Tibial nerve (tissue), 4 donors: ENCODE measurements around the gene ALDH3B1. TPM values are rescaled to one million over a fixed set of nuclear protein-coding genes. Genes with fewer than 3 reads are reported as not detected.

Experiments
- DNase-seq, 2 donors: peaks; one replicate each; pipeline ENCODE4 v3.0.0-alpha.2; 2019; ENCODE audit warnings: low spot score in 2 of 2
- H3K27ac ChIP-seq, 4 donors: fragments of 200-600 bp; sonication (generic) in 3 of 4; one replicate each; pipeline ENCODE4 v1.5.1; 2017 to 2019; ENCODE audit warnings: mild to moderate bottlenecking in 1 of 4
- H3K27me3 ChIP-seq, 2 donors: fragments of 200-600 bp; sonication (generic) in 1 of 2; one replicate each; pipeline versions ENCODE4 v1.5.1 to v1.6.0; 2017 to 2019
- H3K36me3 ChIP-seq, 3 donors: fragments of 200-600 bp; sonication (generic); one replicate each; pipeline ENCODE4 v1.5.1; 2018 to 2019
- H3K4me1 ChIP-seq, 4 donors: fragments of 200-600 bp; sonication (generic) in 3 of 4; one replicate each; pipeline ENCODE4 v1.5.1; 2017 to 2019
- H3K4me3 ChIP-seq, 4 donors: fragments of 200-600 bp; sonication (generic) in 3 of 4; one replicate each; pipeline ENCODE4 v1.5.1; 2017 to 2019; ENCODE audit warnings: mild to moderate bottlenecking in 1 of 4, moderate library complexity in 1 of 4
- H3K9me3 ChIP-seq, 4 donors: fragments of 200-600 bp; sonication (generic) in 3 of 4; one replicate each; pipeline ENCODE4 v1.5.1; 2017 to 2019
- CTCF ChIP-seq, 5 experiments: fragments of 200-600 bp in 3 of 5; fragments of 450-650 bp in 2 of 5; sonication (generic) in 3 of 5; IDR thresholded peaks; one replicate each; pipeline ENCODE4 v1.5.1; 2016 to 2019; ENCODE audit warnings: antibody characterized with exemption in 5 of 5, mild to moderate bottlenecking in 3 of 5, moderate library complexity in 2 of 5
- EP300 ChIP-seq, 2 donors: sonication (generic); formaldehyde crosslinking; IDR thresholded peaks; one replicate each; pipeline ENCODE4 v1.6.1; 2017; ENCODE audit warnings: antibody characterized with exemption in 2 of 2, mild to moderate bottlenecking in 1 of 2
- POLR2A ChIP-seq, 2 donors: fragments of 450-650 bp; IDR thresholded peaks; one replicate each; pipeline ENCODE4 v1.6.1; 2017; ENCODE audit warnings: antibody characterized with exemption in 2 of 2, mild to moderate bottlenecking in 2 of 2, moderate library complexity in 2 of 2
- WGBS, 2 donors: methylation state at CpG; one replicate each; pipeline ENCODE4 v1.1.5; 2018; 5-methylcytosine and 5-hydroxymethylcytosine counted together
- total RNA-seq, 4 donors: library from RNA; depleted of rRNA; stranded (reverse); fragments of >200 nt; gene quantifications; one replicate each; pipeline ENCODE4 v1.1.0, GENCODE V29; 2016

Gene ALDH3B1
- total RNA-seq, 4 donors from 2014 or later, result 80.4 to 137 (median 91.8) TPM

GRCh38 chr11:68036141-68036716, 26.1 kb downstream of the ALDH3B1 start:
- Histone ChIP-seq H3K27ac (peak overlapping the region in 3 of 4 donors; percentile 94), H3K4me3 (no peak overlapping the region), H3K9me3 (no peaks in the 10 kb centered on the region), H3K27me3 (no peaks in the 10 kb centered on the region), H3K36me3 (peaks cover 0 to 48% (median 6%) of the 10 kb centered on the region in 3 donors), H3K4me1 (peaks cover 0 to 71% (median 49%) of the 10 kb centered on the region in 4 donors)
- WGBS, 2 donors, result 87 to 90% methylated on average over 20 to 23 of the region's 27 CpGs
- TF ChIP-seq CTCF (IDR thresholded peaks at IDR 0.05) (no peak), EP300 (IDR thresholded peaks at IDR 0.05) (no peak), POLR2A (IDR thresholded peaks at IDR 0.05) (no peak)
- no peak for DNase-seq

- peaks cover 0 to 71% (median 46%) of the 10 kb centered on the region in 4 donors for H3K4me1 ChIP-seq
- DNase-seq, result no peak
- H3K27me3 ChIP-seq, result no peaks in the 10 kb centered on the region
- H3K4me3 ChIP-seq, result no peak overlapping the region
- TF ChIP-seq EP300 (IDR thresholded peaks at IDR 0.05), result no peak
- no peak for TF ChIP-seq POLR2A (IDR thresholded peaks at IDR 0.05)
- no peak for TF ChIP-seq CTCF (IDR thresholded peaks at IDR 0.05)
- WGBS, 2 donors, result 57 to 65% methylated on average over 14 of the region's 14 CpGs
- peaks cover 0 to 52% (median 6%) of the 10 kb centered on the region in 3 donors for H3K36me3 ChIP-seq
- peak overlapping the region in 3 of 4 donors; percentile 94 for H3K27ac ChIP-seq
- no peaks in the 10 kb centered on the region for H3K9me3 ChIP-seq
These were observed 26.7 kb downstream of the ALDH3B1 start for GRCh38 chr11:68036717-68037239.

- H3K9me3 ChIP-seq, result no peaks in the 10 kb centered on the region
- 78 to 80% methylated on average over 19 to 20 of the region's 20 CpGs for WGBS, 2 donors
- H3K27me3 ChIP-seq, result no peaks in the 10 kb centered on the region
- H3K4me1 ChIP-seq, result peaks cover 0 to 71% (median 40%) of the 10 kb centered on the region in 4 donors
- H3K36me3 ChIP-seq, result peaks cover 0 to 53% (median 6%) of the 10 kb centered on the region in 3 donors
- peak overlapping the region; percentile 71 to 94 (median 94) for H3K27ac ChIP-seq
- DNase-seq, result no peak
- peak overlapping the region in 1 of 4 donors; percentile 77 for H3K4me3 ChIP-seq
- TF ChIP-seq CTCF (IDR thresholded peaks at IDR 0.05) (no peak), POLR2A (IDR thresholded peaks at IDR 0.05) (no peak), EP300 (IDR thresholded peaks at IDR 0.05) (no peak)
These were observed 27.5 kb downstream of the ALDH3B1 start for GRCh38 chr11:68037411-68038225.

GRCh38 chr11:68038226-68038717, 28.1 kb downstream of the ALDH3B1 start:
- WGBS, 2 donors, result 28 to 34% methylated on average over 11 of the region's 13 CpGs
- DNase-seq, result no peak
- H3K36me3 ChIP-seq, result peaks cover 0 to 53% (median 6%) of the 10 kb centered on the region in 3 donors

More at GRCh38 chr11:68038226-68038717, 28.1 kb downstream of the ALDH3B1 start:
- Histone ChIP-seq H3K4me1 (peaks cover 0 to 71% (median 40%) of the 10 kb centered on the region in 4 donors), H3K27ac (peak overlapping the region; percentile 71 to 94 (median 94)), H3K27me3 (no peaks in the 10 kb centered on the region), H3K9me3 (no peaks in the 10 kb centered on the region), H3K4me3 (peak overlapping the region; percentile 57 to 95 (median 74))
- TF ChIP-seq EP300 (IDR thresholded peaks at IDR 0.05), result no peak
- no peak for TF ChIP-seq POLR2A (IDR thresholded peaks at IDR 0.05)
- no peak for TF ChIP-seq CTCF (IDR thresholded peaks at IDR 0.05)
